ENCODE data around the gene PLEKHH2. TPM values are rescaled to one million over a fixed set of nuclear protein-coding genes. Genes with fewer than 3 reads are reported as not detected.

PLEKHH2 gene
- total RNA-seq, 2 donors from 2014 or later, result 0.26 TPM; not detected in 1

DNA sequence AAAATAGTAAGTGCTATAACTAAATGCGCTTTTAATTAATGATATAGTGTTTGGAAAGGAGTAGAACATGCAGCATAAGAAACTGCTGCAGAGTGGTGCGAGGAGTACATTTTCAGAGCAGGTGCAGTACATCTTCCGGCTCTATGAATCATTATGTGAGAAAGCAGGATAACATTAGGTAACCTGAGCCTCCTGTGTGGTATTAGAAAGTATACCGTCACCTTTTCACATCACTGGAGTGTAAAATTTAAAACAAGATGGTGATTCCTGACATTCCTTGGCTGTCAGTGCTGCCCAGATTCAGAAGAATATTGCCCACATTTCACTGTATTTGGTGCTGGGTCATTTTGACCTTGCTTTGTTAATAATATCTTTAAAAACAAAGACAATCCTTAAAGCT is 128.9 kb downstream of the PLEKHH2 start:
- Mint-ChIP-seq H3K4me3 (no peak overlapping the region), H3K9me3 (no peaks in the 10 kb centered on the region), H3K36me3 (no peaks in the 10 kb centered on the region), H3K27ac (no peak overlapping the region), H3K4me1 (ENCODE audit: low read depth in 2 of 2) (no peaks in the 10 kb centered on the region), H3K27me3 (peaks cover 8 to 10% of the 10 kb centered on the region in 2 donors)
- ATAC-seq (no peak), DNase-seq (ENCODE audit: low spot score) (no peak)

- DNase-seq (ENCODE audit: low spot score) (peak; percentile 77), ATAC-seq (peak; percentile 98 to 99)
- H3K9me3 Mint-ChIP-seq, result no peaks in the 10 kb centered on the region
- peak within 1 kb of the TSS; percentile 85 to 87 for H3K27ac Mint-ChIP-seq
- peak within 1 kb of the TSS; percentile 100 for H3K4me3 Mint-ChIP-seq
- no peaks in the 10 kb centered on the region for H3K36me3 Mint-ChIP-seq
- H3K4me1 Mint-ChIP-seq (ENCODE audit: low read depth in 2 of 2), result peaks cover 9 to 12% of the 10 kb centered on the region in 2 donors
- peaks cover 0 to 11% of the 10 kb centered on the region in 2 donors for H3K27me3 Mint-ChIP-seq
These were observed 137.0 kb downstream of the PLEKHH2 start, which contains the start of gene DYNC2LI1 for GRCh38 chr2:43773876-43774613. Gene DYNC2LI1 (plus strand): TSS chr2:43774039. CDS start chr2:43774139, 100 bp downstream.

DNA sequence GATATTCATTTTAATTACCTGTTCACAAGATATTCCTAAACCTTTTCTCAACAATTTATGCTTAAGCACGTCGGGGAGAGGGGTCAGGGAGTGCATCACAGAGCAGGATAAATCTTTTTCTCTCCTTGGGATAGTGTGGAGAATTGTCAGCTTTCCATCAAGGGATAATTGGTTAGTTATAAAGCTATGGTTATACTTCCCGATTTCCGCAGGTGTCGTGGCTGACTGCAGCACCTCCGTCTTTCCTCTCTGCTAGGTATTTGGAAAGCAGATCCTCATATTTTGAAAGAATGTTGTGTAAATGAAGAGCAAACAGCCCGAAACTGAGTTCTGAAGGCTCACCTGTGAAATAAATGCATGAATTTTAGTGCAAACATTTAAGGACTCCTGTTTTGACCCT is 137.6 kb downstream of the PLEKHH2 start:
- Mint-ChIP-seq H3K36me3 (no peaks in the 10 kb centered on the region), H3K4me3 (peak overlapping the region; percentile 100), H3K27ac (peak overlapping the region; percentile 85 to 87), H3K4me1 (ENCODE audit: low read depth in 2 of 2) (peaks cover 9 to 12% of the 10 kb centered on the region in 2 donors), H3K9me3 (no peaks in the 10 kb centered on the region), H3K27me3 (peaks cover 0 to 8% of the 10 kb centered on the region in 2 donors)
- no peak for ATAC-seq
- DNase-seq (ENCODE audit: low spot score), result no peak

- ATAC-seq, result no peak
- no peak overlapping the region for H3K27ac Mint-ChIP-seq
- no peaks in the 10 kb centered on the region for H3K36me3 Mint-ChIP-seq
- no peak overlapping the region for H3K4me3 Mint-ChIP-seq
- peaks cover 9 to 12% of the 10 kb centered on the region in 2 donors for H3K4me1 Mint-ChIP-seq (ENCODE audit: low read depth in 2 of 2)
- H3K9me3 Mint-ChIP-seq, result no peaks in the 10 kb centered on the region
- DNase-seq (ENCODE audit: low spot score), result no peak
- peaks cover 0 to 8% of the 10 kb centered on the region in 2 donors for H3K27me3 Mint-ChIP-seq
These were observed 139.3 kb downstream of the PLEKHH2 start for GRCh38 chr2:43776324-43776723.

DNA sequence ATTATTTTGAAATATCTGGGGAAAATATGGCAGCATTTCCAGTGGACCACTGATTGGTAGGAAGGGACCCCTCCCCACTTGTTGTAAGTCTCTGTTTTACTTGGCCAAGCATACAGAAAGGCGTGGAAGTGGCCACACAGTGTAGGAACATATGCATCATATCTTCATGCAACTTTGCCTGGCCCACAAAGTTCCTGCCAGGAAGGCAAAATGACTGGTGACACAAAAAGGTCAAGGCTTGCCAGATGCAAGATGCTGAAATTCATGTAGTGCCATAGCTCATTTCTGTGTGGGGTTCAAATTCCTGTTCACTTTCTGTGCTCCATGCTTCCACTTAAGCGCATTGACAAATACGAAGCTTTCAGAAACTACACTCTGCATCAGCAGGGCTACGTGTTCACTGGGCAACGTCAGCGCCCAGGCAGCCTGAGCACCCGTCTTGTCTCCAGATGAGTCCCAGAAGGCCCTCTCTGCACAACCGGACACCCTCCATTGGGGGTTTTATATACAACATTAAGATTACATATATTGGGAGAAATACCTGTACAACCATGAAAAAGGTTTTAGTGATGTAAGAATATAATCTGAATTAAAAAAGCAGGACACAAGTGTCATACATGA is 140.4 kb downstream of the PLEKHH2 start:
- Mint-ChIP-seq H3K9me3 (no peaks in the 10 kb centered on the region), H3K4me1 (ENCODE audit: low read depth in 2 of 2) (peaks cover 9 to 12% of the 10 kb centered on the region in 2 donors), H3K4me3 (no peak overlapping the region), H3K27ac (no peak overlapping the region), H3K36me3 (no peaks in the 10 kb centered on the region), H3K27me3 (peaks cover 0 to 2% of the 10 kb centered on the region in 2 donors)
- DNase-seq (ENCODE audit: low spot score) (no peak), ATAC-seq (no peak)

- ATAC-seq (no peak), DNase-seq (ENCODE audit: low spot score) (no peak)
- peaks cover 9 to 12% of the 10 kb centered on the region in 2 donors for H3K4me1 Mint-ChIP-seq (ENCODE audit: low read depth in 2 of 2)
- H3K9me3 Mint-ChIP-seq, result no peaks in the 10 kb centered on the region
- no peak overlapping the region for H3K4me3 Mint-ChIP-seq
- no peaks in the 10 kb centered on the region for H3K36me3 Mint-ChIP-seq
- no peak overlapping the region for H3K27ac Mint-ChIP-seq
- H3K27me3 Mint-ChIP-seq, result peaks cover 0 to 2% of the 10 kb centered on the region in 2 donors
These were observed 141.2 kb downstream of the PLEKHH2 start for GRCh38 chr2:43778233-43778632.

- H3K4me1 Mint-ChIP-seq (ENCODE audit: low read depth in 2 of 2), result no peaks in the 10 kb centered on the region
- no peak overlapping the region for H3K27ac Mint-ChIP-seq
- H3K9me3 Mint-ChIP-seq, result no peaks in the 10 kb centered on the region
- H3K36me3 Mint-ChIP-seq, result no peaks in the 10 kb centered on the region
- H3K4me3 Mint-ChIP-seq, result no peak overlapping the region
- no peaks in the 10 kb centered on the region for H3K27me3 Mint-ChIP-seq
- no peak for ATAC-seq
- no peak for DNase-seq (ENCODE audit: low spot score)
These were observed 150.8 kb downstream of the PLEKHH2 start for GRCh38 chr2:43787895-43788294.

DNA sequence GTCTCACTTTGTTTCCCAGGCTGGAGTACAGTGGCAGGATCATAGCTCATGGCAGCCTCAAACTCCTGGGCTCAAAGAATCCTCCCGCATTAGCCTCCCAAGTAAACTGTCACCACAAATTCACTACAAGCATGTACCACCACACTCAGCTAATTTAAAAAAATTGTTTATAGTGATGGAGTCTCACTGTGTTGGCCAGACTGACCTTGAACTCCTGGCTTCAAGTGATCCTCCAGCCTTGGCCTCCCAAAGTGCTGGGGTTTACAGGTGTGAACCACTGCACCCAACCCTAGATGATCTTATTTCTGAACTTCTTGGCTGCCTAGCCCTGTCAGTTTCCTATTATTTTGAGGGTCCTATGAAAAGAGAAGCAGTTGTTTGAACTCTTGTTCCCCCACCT is 151.6 kb downstream of the PLEKHH2 start:
- Mint-ChIP-seq H3K9me3 (no peaks in the 10 kb centered on the region), H3K27ac (no peak overlapping the region), H3K4me3 (no peak overlapping the region), H3K36me3 (no peaks in the 10 kb centered on the region), H3K4me1 (ENCODE audit: low read depth in 2 of 2) (no peaks in the 10 kb centered on the region), H3K27me3 (no peaks in the 10 kb centered on the region)
- ATAC-seq (no peak), DNase-seq (ENCODE audit: low spot score) (no peak)

- Mint-ChIP-seq H3K36me3 (no peaks in the 10 kb centered on the region), H3K4me3 (no peak overlapping the region), H3K27me3 (no peaks in the 10 kb centered on the region), H3K4me1 (ENCODE audit: low read depth in 2 of 2) (no peaks in the 10 kb centered on the region), H3K9me3 (no peaks in the 10 kb centered on the region), H3K27ac (no peak overlapping the region)
- DNase-seq (ENCODE audit: low spot score), result no peak
- no peak for ATAC-seq
These were observed 153.1 kb downstream of the PLEKHH2 start for GRCh38 chr2:43790147-43790546.

GRCh38 chr2:43791035-43791765 is 154.1 kb downstream of the PLEKHH2 start:
- H3K4me3 Mint-ChIP-seq, result no peak overlapping the region
- no peaks in the 10 kb centered on the region for H3K9me3 Mint-ChIP-seq
- no peaks in the 10 kb centered on the region for H3K4me1 Mint-ChIP-seq (ENCODE audit: low read depth in 2 of 2)
- no peak for DNase-seq (ENCODE audit: low spot score)
- H3K36me3 Mint-ChIP-seq, result no peaks in the 10 kb centered on the region
- H3K27ac Mint-ChIP-seq, result no peak overlapping the region
- H3K27me3 Mint-ChIP-seq, result no peaks in the 10 kb centered on the region
- ATAC-seq, result no peak

DNA sequence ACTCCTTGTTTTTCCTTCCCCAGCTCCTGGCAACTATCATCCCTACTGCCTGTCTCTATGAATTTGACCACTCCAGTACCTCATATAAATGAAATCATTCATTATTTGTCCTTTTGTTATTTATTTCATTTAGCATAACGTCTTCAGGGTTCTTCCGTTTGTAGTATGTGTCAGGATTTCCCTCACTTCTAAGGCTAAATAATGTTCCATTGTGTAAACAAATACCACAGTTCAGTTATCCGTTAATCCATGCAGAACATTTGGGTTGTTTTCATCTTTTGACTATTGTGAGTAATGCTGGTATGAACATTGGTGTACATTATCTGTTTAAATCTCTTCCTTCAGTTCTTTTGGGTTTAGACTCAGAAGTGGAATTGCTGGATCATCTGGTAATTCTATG is 155.6 kb downstream of the PLEKHH2 start:
- no peaks in the 10 kb centered on the region for H3K36me3 Mint-ChIP-seq

GRCh38 chr2:43794956-43795355 is 157.9 kb downstream of the PLEKHH2 start:
- DNase-seq (ENCODE audit: low spot score) (no peak), ATAC-seq (no peak)
- Mint-ChIP-seq H3K9me3 (no peaks in the 10 kb centered on the region), H3K36me3 (no peaks in the 10 kb centered on the region), H3K27ac (no peak overlapping the region), H3K27me3 (no peaks in the 10 kb centered on the region), H3K4me1 (ENCODE audit: low read depth in 2 of 2) (no peaks in the 10 kb centered on the region), H3K4me3 (no peak overlapping the region)

More for the DNA sequence above, 155.6 kb downstream of the PLEKHH2 start:
- Mint-ChIP-seq H3K4me3 (no peak overlapping the region), H3K4me1 (ENCODE audit: low read depth in 2 of 2) (no peaks in the 10 kb centered on the region), H3K27me3 (no peaks in the 10 kb centered on the region), H3K27ac (no peak overlapping the region), H3K9me3 (no peaks in the 10 kb centered on the region)
- ATAC-seq (no peak), DNase-seq (ENCODE audit: low spot score) (no peak)

GRCh38 chr2:43796206-43796605 is 159.1 kb downstream of the PLEKHH2 start:
- Mint-ChIP-seq H3K4me1 (ENCODE audit: low read depth in 2 of 2) (no peaks in the 10 kb centered on the region), H3K36me3 (no peaks in the 10 kb centered on the region), H3K27ac (no peak overlapping the region), H3K4me3 (no peak overlapping the region), H3K27me3 (no peaks in the 10 kb centered on the region), H3K9me3 (no peaks in the 10 kb centered on the region)
- DNase-seq (ENCODE audit: low spot score), result no peak
- no peak for ATAC-seq

GRCh38 chr2:43798300-43798699 is 161.2 kb downstream of the PLEKHH2 start:
- no peaks in the 10 kb centered on the region for H3K9me3 Mint-ChIP-seq
- DNase-seq (ENCODE audit: low spot score) (no peak), ATAC-seq (no peak)
- no peak overlapping the region for H3K4me3 Mint-ChIP-seq
- no peak overlapping the region for H3K27ac Mint-ChIP-seq
- H3K27me3 Mint-ChIP-seq, result no peaks in the 10 kb centered on the region
- peaks cover 4% of the 10 kb centered on the region for H3K36me3 Mint-ChIP-seq
- no peaks in the 10 kb centered on the region for H3K4me1 Mint-ChIP-seq (ENCODE audit: low read depth in 2 of 2)

Data from natural killer cell treated with Interleukin-12 subunit alpha and Interleukin-12 subunit beta and Interleukin-15 and Interleukin-18, amount 100 ng/mL, for 72 hours (primary cell).